Measurements from ENCODE around the gene MAB21L4. TPM values are rescaled to one million over a fixed set of nuclear protein-coding genes. Genes with fewer than 3 reads are reported as not detected.

Gene MAB21L4
- 0.05 to 0.15 TPM (median 0.08 TPM) in 4 of 5 replicates, not detected in the other for total RNA-seq (2022; extraction: Qiagen RNA extraction; ENCODE audit: low read depth)

DNA sequence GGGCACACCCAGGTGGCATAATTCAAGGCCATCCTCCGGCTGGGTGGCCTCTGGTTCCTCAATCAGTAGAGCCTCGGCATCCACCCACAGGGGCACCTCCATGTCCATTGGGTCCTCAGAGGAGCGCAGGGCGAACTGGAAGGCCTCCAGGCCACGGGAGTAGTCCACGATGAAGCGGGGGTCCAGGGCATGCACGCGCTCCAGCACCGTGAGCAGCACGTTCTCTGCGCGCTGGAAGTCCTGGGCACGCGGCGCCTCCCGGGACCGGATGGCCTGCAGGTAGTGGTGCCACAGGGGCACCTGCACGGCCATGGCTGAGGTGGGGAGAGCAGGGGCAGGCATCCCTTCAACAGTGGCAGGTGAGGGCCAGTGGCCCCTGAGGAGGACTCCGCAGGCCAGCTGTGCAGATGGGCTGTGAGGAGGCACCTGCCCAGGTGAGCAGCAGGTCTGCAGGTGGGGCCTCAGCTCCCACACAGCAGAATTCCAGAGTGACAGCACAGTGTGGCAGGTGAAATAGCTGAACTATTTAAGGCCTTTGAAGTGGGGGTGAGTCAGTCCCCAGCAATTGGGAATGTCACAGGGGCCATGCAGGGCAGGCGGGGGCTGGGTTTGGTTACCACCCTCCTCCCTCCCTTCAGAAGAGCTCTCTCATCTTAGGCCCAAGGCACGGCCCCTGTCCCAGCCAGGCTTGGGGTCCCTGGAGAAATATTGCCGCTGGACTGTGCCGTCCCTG lies at the start of gene MAB21L4:
TSS of gene MAB21L4 (minus strand) at position 501 of the 733 bp plus-strand sequence. CDS start at position 342, 159 bp downstream.

DNA sequence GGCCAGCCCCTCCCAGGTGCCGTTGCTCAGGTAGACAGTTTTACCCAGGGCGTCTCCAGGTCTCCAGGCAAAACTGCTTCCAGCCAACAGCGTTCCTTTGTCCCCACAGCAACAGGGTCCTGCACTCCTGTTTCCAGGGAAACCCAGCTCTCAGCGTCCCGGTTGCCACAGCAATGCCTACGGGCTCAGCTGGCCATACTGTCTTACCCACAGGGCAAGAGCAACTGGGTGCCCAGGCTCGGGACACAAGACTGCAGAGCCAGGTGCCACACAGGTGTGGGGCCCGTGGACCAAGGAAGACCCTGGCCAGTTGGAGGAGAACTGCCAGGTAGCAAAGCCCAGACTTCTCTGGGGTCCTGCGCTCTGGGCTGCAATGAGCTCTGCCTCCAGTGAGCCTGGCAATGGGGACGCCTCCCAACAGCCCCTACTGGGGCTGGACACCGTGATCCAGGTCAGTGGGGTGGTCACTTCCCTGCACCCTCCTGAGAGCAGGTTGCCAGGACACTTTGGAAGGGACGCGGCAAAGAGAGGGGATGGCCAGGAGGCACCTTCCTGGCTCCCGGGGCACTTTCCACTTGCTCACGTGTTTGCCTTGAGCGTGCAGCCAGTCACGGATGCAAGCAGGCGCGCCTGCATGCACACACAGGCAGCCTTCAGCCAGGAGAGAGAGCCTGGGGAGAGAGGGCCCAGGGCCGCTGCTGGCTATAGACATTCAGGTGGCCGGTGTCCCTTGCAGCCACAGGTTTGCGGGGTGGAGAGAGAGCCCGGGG lies 10.4 kb upstream of the MAB21L4 start, which contains the start of gene CROCC2:
TSS of gene CROCC2 (plus strand) at position 196 of the 770 bp plus-strand sequence. CDS start at position 374, 178 bp downstream.

DNA sequence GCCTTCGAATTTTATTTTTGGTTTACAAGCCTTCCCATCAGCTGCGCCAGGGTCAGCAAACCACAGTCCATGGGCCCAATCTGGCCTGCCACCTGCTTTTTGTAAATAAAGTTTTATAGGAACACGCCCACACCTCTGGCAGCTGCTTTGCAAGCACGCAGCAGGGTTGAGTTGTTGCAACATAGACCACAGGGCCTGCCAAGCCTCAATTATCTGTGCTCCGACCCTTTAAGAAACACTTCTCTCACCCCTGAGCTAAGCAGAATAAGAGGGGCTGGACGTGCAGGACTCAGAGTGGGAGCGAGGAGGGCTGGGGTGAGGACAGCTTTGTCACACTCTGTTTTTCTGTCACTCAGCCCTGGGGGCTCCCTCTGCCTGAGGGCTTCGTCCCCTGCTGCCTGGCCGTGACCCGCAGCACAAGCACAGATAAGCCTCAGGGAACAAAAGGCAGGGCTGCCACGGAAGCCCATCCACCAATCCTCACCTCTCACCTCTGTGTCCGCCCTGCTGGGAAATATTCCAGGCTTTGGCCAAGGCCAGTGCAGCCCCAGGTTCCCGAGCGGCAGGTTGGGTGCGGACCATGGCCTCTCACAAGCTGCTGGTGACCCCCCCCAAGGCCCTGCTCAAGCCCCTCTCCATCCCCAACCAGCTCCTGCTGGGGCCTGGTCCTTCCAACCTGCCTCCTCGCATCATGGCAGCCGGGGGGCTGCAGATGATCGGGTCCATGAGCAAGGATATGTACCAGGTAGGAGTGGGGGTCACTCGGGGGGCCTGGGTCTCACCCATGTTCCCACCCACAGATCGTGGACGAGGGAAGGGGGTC lies 27.5 kb downstream of the MAB21L4 start, which contains the start of gene AGXT:
TSS of gene AGXT (plus strand) at position 539 of the 823 bp plus-strand sequence. CDS start at position 581, 42 bp downstream.

Other genes starting within 250 kb of the MAB21L4 start
- not detected in 5 replicates for gene AQP12B, start 213.3 kb downstream of the MAB21L4 start, total RNA-seq (2022; extraction: Qiagen RNA extraction; ENCODE audit: low read depth)
- not detected in 5 replicates for gene AQP12A, start 204.3 kb downstream of the MAB21L4 start, total RNA-seq (2022; extraction: Qiagen RNA extraction; ENCODE audit: low read depth)
- gene KIF1A, start 75.9 kb downstream of the MAB21L4 start, total RNA-seq (2022; extraction: Qiagen RNA extraction; ENCODE audit: low read depth): 0.62 to 0.84 TPM (median 0.78 TPM) in 5 replicates
- not detected in 5 replicates for gene AGXT, start 27.3 kb downstream of the MAB21L4 start, total RNA-seq (2022; extraction: Qiagen RNA extraction; ENCODE audit: low read depth)
- not detected in 5 replicates for gene CROCC2, start 10.2 kb upstream of the MAB21L4 start, total RNA-seq (2022; extraction: Qiagen RNA extraction; ENCODE audit: low read depth)
- gene SNED1, start 102.5 kb upstream of the MAB21L4 start, total RNA-seq (2022; extraction: Qiagen RNA extraction; ENCODE audit: low read depth): 0.38 to 0.65 TPM (median 0.48 TPM) in 5 replicates
- 24.6 to 34.8 TPM (median 25.9 TPM) in 5 replicates for gene MTERF4, start 206.1 kb upstream of the MAB21L4 start, total RNA-seq (2022; extraction: Qiagen RNA extraction; ENCODE audit: low read depth)

Data from A549 treated with DMSO at 1 μM for 4 hours (cell line).